Bronchial epithelial cell (primary cell): Measurements from ENCODE around the gene SLC6A7. TPM values are rescaled to one million over a fixed set of nuclear protein-coding genes. Genes with fewer than 3 reads are reported as not detected.

Experiments
- DNase-seq: peaks from one replicate; pipeline ENCODE4 v3.0.0-alpha.2; 2010; ENCODE audit warnings: low read depth
- FAIRE-seq: peaks from 2 replicates; lab custom pipeline; 2011; peaks lifted over from hg19 to GRCh38; lab: Jason Lieb, UNC
- H3K27me3 ChIP-seq: 2 replicates; pipeline ENCODE4 v1.5.1; 2011; ENCODE audit warnings: low read length; ENCODE audit not compliant: control insufficient read depth, insufficient read depth
- H3K36me3 ChIP-seq: 2 replicates; pipeline ENCODE4 v1.5.1; 2011; ENCODE audit warnings: low read length; ENCODE audit not compliant: control insufficient read depth, insufficient read depth
- H3K4me3 ChIP-seq: 2 replicates; pipeline ENCODE4 v1.5.1; 2011; ENCODE audit warnings: mild to moderate bottlenecking, low read depth, low read length, control low read depth
- total RNA-seq: library from RNA; depleted of rRNA; stranded (reverse); fragments of >200 nt; gene quantifications from 2 replicates; pipeline ENCODE4 v1.2.1, GENCODE V29; 2014
- TF ChIP-seq, protein P1 (sequence below): IDR thresholded peaks from 2 replicates; pipeline ENCODE4 v1.5.1; 2011; ENCODE audit warnings: mild to moderate bottlenecking, moderate library complexity, low read length, control low read depth, inconsistent platforms; ENCODE audit not compliant: insufficient read depth, severe bottlenecking

The SLC6A7 gene
- total RNA-seq, 1 donor from 2014 or later, result not detected

DNA sequence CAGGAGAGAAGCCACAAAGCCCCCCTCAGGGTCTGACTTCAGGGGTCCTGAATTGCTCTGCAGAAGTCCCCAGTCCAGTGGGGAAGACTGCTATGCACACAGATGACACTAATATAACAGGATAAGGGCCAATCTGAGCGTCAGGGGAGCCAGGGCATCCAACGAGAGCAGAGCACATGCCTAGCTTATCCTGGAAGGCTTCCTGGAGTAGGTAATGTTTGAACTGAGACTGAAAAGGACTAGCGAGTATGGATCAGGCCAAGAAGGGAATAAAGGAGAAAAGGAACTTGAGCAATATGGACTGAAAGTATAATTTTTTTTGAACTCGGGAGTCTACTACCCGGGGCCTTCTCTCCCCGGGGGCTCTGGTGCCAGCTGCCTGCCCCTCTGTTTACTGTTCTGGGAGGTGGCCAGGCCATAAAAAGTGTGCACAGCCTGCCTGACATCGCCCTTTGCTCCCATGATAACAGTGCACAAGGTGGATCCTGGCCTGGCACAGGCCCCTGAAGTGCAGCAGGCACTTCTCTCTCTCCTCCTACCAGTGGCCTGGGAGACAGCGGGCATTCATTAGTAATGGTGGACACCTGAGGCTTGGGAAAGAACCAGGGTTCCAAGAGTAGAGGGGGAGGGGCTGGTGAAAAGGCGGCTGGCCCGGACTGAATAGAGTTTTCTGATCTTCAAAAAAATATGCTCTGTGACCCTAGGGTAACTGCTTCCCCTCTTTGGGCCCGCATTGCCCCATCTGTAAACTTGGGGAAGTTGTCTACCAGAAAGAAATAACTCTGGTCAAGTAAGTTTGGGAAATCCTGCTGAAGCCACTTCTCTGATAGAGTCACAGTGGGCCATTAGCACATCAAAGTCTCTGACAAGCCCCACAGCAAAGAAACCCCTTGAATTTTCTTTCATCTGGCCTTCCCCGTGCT lies 4.6 kb upstream of the SLC6A7 start:
- DNase-seq (no peak), FAIRE-seq (no peak)
- Histone ChIP-seq H3K36me3 (no peaks in the 10 kb centered on the region), H3K4me3 (no peak overlapping the region), H3K27me3 (peaks cover 17% of the 10 kb centered on the region)
- TF ChIP-seq, protein P1, sequence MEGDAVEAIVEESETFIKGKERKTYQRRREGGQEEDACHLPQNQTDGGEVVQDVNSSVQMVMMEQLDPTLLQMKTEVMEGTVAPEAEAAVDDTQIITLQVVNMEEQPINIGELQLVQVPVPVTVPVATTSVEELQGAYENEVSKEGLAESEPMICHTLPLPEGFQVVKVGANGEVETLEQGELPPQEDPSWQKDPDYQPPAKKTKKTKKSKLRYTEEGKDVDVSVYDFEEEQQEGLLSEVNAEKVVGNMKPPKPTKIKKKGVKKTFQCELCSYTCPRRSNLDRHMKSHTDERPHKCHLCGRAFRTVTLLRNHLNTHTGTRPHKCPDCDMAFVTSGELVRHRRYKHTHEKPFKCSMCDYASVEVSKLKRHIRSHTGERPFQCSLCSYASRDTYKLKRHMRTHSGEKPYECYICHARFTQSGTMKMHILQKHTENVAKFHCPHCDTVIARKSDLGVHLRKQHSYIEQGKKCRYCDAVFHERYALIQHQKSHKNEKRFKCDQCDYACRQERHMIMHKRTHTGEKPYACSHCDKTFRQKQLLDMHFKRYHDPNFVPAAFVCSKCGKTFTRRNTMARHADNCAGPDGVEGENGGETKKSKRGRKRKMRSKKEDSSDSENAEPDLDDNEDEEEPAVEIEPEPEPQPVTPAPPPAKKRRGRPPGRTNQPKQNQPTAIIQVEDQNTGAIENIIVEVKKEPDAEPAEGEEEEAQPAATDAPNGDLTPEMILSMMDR, result no peak

DNA sequence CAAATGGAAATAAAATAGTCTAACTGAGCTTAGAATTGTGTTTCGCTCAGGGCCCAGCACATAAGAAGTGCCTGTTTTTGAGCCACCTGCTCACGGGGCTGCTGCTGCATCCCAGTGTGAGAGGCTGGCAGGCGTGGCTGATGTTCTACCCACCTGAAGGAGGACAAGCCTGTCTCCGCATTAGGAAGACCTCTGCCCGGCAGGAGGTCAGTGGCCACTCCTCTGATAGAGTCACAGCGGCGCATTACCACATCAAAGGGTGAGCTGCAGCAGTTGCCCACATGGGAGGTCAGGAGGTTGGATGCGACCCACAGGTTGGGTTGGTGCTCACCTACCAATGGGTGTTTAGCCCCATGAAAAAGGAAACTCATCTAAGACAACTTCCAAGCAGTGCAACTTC lies 3.7 kb upstream of the SLC6A7 start:
- peak; percentile 76 for FAIRE-seq
- TF ChIP-seq, protein P1, result no peak
- Histone ChIP-seq H3K4me3 (no peak overlapping the region), H3K27me3 (peaks cover 25% of the 10 kb centered on the region), H3K36me3 (no peaks in the 10 kb centered on the region)
- DNase-seq, result no peak

DNA sequence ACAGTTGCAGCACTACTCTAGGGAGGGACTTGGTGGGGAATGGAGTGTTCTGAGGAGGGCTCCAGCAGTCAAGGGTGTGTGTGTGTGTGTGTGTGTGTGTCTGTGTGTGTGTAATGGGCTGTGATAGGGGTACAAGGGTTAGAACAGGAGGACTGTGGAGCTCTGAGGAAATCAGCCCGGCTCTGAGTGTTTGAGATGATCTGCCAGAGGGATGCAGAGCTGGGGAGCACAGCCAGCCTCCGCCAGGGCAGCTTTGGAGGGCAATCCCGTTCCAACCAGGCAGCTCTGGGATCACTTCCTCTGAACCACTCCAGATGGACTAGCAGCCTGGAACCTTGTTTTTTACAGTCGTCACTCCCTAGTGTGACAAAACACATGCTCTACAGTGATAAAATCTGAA lies 3.0 kb upstream of the SLC6A7 start:
- Histone ChIP-seq H3K4me3 (no peak overlapping the region), H3K36me3 (no peaks in the 10 kb centered on the region), H3K27me3 (peaks cover 28% of the 10 kb centered on the region)
- FAIRE-seq, result no peak
- DNase-seq, result no peak
- TF ChIP-seq, protein P1, result no peak

DNA sequence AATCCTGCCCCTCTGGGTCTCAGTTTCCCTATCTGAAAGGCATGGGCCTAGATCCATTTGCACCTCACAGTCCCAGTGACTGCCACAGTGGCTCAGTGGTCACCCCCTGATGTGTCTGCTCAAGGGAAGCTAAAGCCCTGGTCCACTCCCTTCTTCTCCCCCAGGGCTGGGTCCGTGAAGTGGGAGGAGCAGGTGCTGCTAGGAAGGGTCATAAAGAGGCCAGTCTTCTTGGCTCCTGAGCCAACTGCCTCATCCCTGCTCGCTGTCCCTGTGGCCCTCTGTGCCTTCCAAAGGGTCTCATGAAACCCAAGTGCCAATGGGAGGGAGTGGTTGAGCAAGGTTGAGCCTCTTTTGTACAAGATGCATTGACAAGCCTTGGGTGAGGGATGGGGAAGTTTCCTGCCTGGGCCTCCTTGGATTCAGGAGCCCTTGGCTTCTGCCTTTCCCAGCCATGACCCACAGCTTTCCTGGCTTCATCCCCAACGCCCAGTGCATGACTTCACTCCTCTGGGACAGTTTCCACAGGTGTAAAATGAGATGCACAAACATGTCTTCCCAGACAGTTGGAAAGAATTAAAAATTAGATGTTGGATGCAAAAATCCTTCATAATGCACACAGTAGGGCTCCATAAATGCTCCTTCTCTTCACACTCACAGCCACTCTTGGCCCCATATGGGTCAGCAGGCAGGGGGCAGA lies 1.6 kb upstream of the SLC6A7 start:
- DNase-seq, result no peak
- TF ChIP-seq, protein P1, result no peak
- FAIRE-seq, result no peak
- Histone ChIP-seq H3K27me3 (peaks cover 33% of the 10 kb centered on the region), H3K36me3 (no peaks in the 10 kb centered on the region), H3K4me3 (no peak overlapping the region)

DNA sequence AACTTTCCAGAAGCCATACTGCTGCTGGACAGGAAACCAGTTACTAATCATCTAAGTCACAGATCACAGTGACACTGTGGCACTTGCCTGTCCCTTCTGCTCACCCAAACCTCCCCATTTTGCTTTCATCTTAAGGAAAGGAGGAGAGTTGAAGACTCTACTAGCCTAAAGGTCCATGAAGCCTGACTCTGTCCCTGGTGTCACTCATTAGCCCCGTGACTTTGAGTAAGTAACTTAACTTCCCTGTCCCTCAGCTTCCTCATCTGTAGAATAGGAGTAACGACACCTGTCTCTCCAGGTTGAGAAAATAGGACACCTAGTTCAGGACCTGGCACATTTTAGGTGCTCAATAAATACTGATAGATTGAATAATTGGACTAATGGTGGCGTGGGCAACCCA lies 536 bp upstream of the SLC6A7 start:
- H3K4me3 ChIP-seq, result no peak overlapping the region
- DNase-seq (no peak), FAIRE-seq (peak; percentile 70)
- TF ChIP-seq, protein P1, result no peak
- H3K27me3 ChIP-seq, result peaks cover 35% of the 10 kb centered on the region
- no peaks in the 10 kb centered on the region for H3K36me3 ChIP-seq
